HT1080 (cell line): ENCODE data around the gene HDAC9. TPM values are rescaled to one million over a fixed set of nuclear protein-coding genes. Genes with fewer than 3 reads are reported as not detected.

Source experiments
- DNase-seq: peaks from one replicate; pipeline ENCODE4 v3.0.0-alpha.2; 2015; ENCODE audit warnings: low read depth
- total RNA-seq: library from RNA; depleted of rRNA; stranded (reverse); fragments of >200 nt; shearing (Covaris generic); gene quantifications from 2 replicates; pipeline ENCODE4 v1.2.3, GENCODE V29; 2014

Gene HDAC9
- total RNA-seq, 1 experiment from 2014 or later: 9.6 TPM

- no peak for DNase-seq
These were observed 26.5 kb downstream of the HDAC9 start for GRCh38 chr7:18521945-18522566.

- no peak for DNase-seq
These were observed 28.7 kb downstream of the HDAC9 start for GRCh38 chr7:18524248-18524647.

GRCh38 chr7:18526368-18526878 lies 30.9 kb downstream of the HDAC9 start:
- DNase-seq: no peak

- DNase-seq: no peak
These were observed 33.7 kb downstream of the HDAC9 start for GRCh38 chr7:18529239-18529638.

- DNase-seq: no peak
These were observed 35.0 kb downstream of the HDAC9 start for GRCh38 chr7:18530224-18531179.

- DNase-seq: no peak
These were observed 36.0 kb downstream of the HDAC9 start for GRCh38 chr7:18531539-18531938.

GRCh38 chr7:18532813-18533212 lies 37.3 kb downstream of the HDAC9 start:
- no peak for DNase-seq

- no peak for DNase-seq
These were observed 38.9 kb downstream of the HDAC9 start for GRCh38 chr7:18534481-18534880.

- DNase-seq: no peak
These were observed 40.4 kb downstream of the HDAC9 start for GRCh38 chr7:18535810-18536415.

- DNase-seq: no peak
These were observed 40.9 kb downstream of the HDAC9 start for GRCh38 chr7:18536486-18536885.

GRCh38 chr7:18538554-18539250 lies 43.2 kb downstream of the HDAC9 start:
- no peak for DNase-seq

GRCh38 chr7:18540396-18540795 lies 44.8 kb downstream of the HDAC9 start:
- no peak for DNase-seq

- DNase-seq: no peak
These were observed 45.8 kb downstream of the HDAC9 start for GRCh38 chr7:18541181-18541870.

- no peak for DNase-seq
These were observed 46.3 kb downstream of the HDAC9 start for GRCh38 chr7:18541871-18542212.

GRCh38 chr7:18546576-18546975 lies 51.0 kb downstream of the HDAC9 start:
- DNase-seq: no peak

- DNase-seq: no peak
These were observed 52.1 kb downstream of the HDAC9 start for GRCh38 chr7:18547509-18548187.

- no peak for DNase-seq
These were observed 53.0 kb downstream of the HDAC9 start for GRCh38 chr7:18548534-18548933.

- DNase-seq: no peak
These were observed 55.0 kb downstream of the HDAC9 start for GRCh38 chr7:18550574-18550973.

GRCh38 chr7:18552316-18552916 lies 56.9 kb downstream of the HDAC9 start:
- DNase-seq: no peak
